ENCODE data around the gene IRF2. TPM values are rescaled to one million over a fixed set of nuclear protein-coding genes. Genes with fewer than 3 reads are reported as not detected.

IRF2 gene
- total RNA-seq, 1 donor from 2014 or later: 44.0 TPM

GRCh38 chr4:184389978-184390900, 84.1 kb downstream of the IRF2 start:
- Histone ChIP-seq H3K4me1 (peaks cover 18% of the 10 kb centered on the region), H3K4me3 (no peak overlapping the region), H3K27me3 (no peaks in the 10 kb centered on the region), H3K9me3 (no peaks in the 10 kb centered on the region), H3K27ac (no peak overlapping the region), H3K36me3 (peaks cover 78% of the 10 kb centered on the region)
- intact Hi-C loops (cut with DNase I): no loop called here
- TF ChIP-seq CTCF (IDR thresholded peaks at IDR 0.05): no peak
- DNase-seq (no peak), ATAC-seq (no peak)

GRCh38 chr4:184388106-184388505, 86.2 kb downstream of the IRF2 start:
- Histone ChIP-seq H3K4me3 (no peak overlapping the region), H3K9me3 (no peaks in the 10 kb centered on the region), H3K36me3 (peaks cover 60% of the 10 kb centered on the region), H3K27ac (no peak overlapping the region), H3K27me3 (no peaks in the 10 kb centered on the region), H3K4me1 (peaks cover 27% of the 10 kb centered on the region)
- intact Hi-C loops (cut with DNase I): no loop called here
- TF ChIP-seq CTCF (IDR thresholded peaks at IDR 0.05): no peak
- no peak for DNase-seq
- no peak for ATAC-seq

GRCh38 chr4:184387351-184387750, 87.0 kb downstream of the IRF2 start:
- intact Hi-C loops (cut with DNase I): no loop called here
- no peak overlapping the region for H3K4me3 ChIP-seq
- no peak overlapping the region for H3K27ac ChIP-seq
- H3K36me3 ChIP-seq: peaks cover 53% of the 10 kb centered on the region
- no peak for ATAC-seq
- no peaks in the 10 kb centered on the region for H3K27me3 ChIP-seq
- TF ChIP-seq CTCF (IDR thresholded peaks at IDR 0.05): no peak
- no peak for DNase-seq
- H3K4me1 ChIP-seq: peaks cover 33% of the 10 kb centered on the region
- no peaks in the 10 kb centered on the region for H3K9me3 ChIP-seq

- ATAC-seq (no peak), DNase-seq (no peak)
- H3K36me3 ChIP-seq: peaks cover 44% of the 10 kb centered on the region
- intact Hi-C loops (cut with DNase I): no loop called here
- TF ChIP-seq CTCF (IDR thresholded peaks at IDR 0.05): no peak
- no peaks in the 10 kb centered on the region for H3K27me3 ChIP-seq
- H3K27ac ChIP-seq: peak overlapping the region; percentile 7
- H3K9me3 ChIP-seq: no peaks in the 10 kb centered on the region
- no peak overlapping the region for H3K4me3 ChIP-seq
- peaks cover 42% of the 10 kb centered on the region for H3K4me1 ChIP-seq
These were observed 88.0 kb downstream of the IRF2 start for GRCh38 chr4:184386271-184386781.

- intact Hi-C loops (cut with DNase I): no loop called here
- Histone ChIP-seq H3K4me3 (no peak overlapping the region), H3K4me1 (peaks cover 42% of the 10 kb centered on the region), H3K9me3 (no peaks in the 10 kb centered on the region), H3K27ac (peak overlapping the region; percentile 7), H3K36me3 (peaks cover 38% of the 10 kb centered on the region), H3K27me3 (no peaks in the 10 kb centered on the region)
- ATAC-seq (peak; percentile 50), DNase-seq (no peak)
- TF ChIP-seq CTCF (IDR thresholded peaks at IDR 0.05): no peak
These were observed 88.6 kb downstream of the IRF2 start for GRCh38 chr4:184385705-184386141.

Data from upper lobe of right lung (tissue), 1 donor.